GM19324 (cell line): Measurements from ENCODE around the gene ETDA.
"Not testable (repeated sequence)": the region's sequence is repeated elsewhere in the genome, so short reads cannot be mapped to it uniquely, and the experiment has no call there.

Experiments used
- ATAC-seq: cut with Tn5 transposase; IDR thresholded peaks from one replicate; pipeline ENCODE4 v1.9.1; 2021; ENCODE audit warnings: mild to moderate bottlenecking, moderate library complexity; ENCODE audit not compliant: unreplicated experiment, low FRiP score

The ETDA gene

DNA sequence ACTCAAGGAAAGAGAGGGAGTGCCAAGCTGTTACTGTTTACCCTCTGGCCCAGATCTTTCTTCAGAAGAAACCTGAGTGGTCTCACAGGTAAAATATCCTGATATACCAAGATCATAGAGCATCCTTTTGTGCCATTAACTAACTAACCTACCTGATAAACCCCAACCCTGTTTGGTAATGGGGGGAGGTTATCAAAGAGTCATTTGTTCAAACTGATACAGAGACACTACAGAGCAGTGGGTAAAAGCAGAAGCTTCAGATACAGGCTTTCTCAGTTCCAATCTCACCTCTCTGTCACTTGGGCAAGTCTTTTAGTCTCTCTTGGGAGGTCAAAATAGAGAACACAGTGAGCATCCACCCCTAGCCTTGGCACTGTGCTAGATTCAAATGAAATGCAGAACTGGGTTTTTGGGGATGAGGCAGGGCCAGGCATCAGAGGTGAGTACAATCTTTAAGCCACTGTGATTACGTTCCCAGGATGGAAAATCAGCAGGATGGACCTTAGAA, at the start of gene ETDA:
TSS of gene ETDA (plus strand) at position 51 of the 508 bp plus-strand sequence. CDS start 1,216 bp downstream, outside the sequence.
- ATAC-seq: not testable (repeated sequence)

DNA sequence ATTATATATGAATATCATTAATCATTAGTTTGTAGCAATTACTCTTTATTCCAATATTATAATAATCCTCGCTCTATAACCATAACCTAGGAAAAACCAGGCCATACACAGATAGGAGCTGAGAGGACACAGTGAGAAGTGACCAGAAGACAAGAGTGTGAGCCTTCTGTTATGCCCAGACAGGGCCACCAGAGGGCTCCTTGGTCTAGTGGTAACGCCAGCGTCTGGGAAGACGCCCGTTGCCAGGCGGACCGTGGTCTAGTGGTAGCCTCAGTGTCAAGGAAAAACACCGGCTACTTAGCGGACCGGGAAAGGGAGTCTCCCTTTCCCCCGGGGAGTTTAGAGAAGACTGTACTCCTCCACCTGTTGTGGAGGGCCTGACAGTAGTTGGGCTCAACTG, 45.4 kb upstream of the ETDA start:
- not testable (repeated sequence) for ATAC-seq

DNA sequence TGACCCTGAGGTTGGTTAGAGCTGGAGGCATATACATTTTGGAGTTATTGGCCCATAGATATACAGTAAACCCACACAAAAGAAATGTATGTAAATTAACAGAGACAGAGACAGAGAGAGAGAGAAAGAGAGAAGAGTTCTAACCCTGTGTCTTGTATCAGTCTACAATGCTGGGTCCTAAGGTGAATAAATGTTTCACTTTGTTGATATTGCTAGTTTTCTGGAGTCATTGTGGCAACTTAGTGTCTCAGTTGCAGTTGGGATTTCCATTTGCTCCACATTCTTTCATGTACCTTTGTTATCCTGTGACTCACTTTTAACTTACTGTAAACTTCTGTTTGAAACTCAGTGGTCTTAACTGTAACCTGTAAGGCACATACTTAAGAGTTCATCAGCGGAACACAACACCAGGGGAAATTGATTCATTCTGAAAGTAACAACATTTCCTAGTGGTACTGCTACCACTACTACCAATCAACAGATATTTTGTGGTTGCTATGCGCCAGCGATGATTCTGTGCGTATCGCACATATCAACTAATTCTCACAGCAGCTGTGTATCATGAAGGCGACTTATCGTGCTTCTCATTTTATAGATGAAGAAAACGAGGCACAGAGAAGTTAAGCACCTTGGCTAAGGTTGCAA, 38.5 kb upstream of the ETDA start:
- no peak for ATAC-seq

DNA sequence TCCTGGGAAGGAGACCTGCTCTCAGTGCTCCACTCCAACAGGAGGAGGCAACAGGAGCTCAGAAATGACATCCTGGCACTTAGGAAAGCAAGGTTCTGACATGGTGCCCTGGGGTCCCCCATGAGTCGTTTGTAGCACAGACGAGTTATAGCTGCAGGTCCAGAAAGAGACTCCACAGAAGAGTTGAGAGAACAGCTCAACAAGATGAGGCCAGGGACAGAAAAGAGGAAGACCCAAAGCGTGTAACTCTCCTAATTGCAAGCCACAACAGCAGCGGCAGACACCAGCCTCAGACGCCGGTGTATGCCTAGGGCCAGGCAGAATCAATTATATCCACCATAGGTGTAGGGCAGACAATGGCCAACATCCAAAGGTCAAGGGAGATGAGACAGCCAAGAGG, 5.9 kb upstream of the ETDA start:
- not testable (repeated sequence) for ATAC-seq

DNA sequence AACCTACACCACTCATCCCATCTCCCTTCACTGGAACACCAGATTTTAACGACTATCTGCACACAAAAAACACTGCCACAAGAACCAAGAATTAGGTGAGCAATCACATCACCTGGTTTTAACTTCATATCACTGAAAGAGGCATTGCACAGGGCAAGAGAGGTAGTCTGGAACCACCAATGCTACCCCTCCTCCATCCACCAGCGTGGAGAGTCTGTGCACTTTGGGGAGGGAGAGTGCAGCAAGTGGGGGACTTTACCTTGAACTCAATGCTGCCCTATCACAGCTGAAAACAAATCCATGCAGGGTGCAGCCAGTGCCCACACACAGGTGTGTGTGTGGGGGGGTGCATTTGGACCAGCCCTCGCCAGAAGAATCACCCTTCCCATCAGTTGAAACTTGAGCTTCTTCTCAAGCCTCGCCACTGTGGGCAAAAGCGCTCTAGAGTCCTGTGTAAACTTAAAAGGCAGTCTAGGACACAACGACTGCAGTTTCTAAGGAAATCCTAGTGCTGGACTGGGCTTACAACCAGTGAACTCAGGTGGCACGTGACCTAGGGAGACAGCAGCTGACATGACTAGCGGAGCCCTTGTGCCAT, 4.3 kb downstream of the ETDA start:
- ATAC-seq: not testable (repeated sequence)

DNA sequence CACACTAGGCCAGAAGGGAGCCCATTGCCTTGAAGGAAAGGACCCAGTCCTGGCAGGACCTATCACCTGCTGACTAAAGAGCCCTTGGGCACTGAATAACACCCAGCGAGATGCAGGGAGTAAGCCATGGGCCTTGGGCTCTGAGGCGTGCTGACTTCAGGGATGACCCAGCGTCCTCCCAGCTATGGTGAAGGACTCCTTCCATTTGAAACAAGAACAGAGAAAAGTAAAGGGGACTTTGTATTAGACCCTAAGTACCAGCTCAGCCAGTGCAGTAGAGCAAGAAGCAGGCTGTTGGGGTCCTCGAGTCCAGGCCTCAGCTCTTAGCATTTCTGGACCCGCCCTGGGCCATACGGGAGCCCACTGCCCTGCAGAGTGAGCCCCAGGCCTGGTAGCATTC, 5.1 kb downstream of the ETDA start:
- ATAC-seq: no peak

DNA sequence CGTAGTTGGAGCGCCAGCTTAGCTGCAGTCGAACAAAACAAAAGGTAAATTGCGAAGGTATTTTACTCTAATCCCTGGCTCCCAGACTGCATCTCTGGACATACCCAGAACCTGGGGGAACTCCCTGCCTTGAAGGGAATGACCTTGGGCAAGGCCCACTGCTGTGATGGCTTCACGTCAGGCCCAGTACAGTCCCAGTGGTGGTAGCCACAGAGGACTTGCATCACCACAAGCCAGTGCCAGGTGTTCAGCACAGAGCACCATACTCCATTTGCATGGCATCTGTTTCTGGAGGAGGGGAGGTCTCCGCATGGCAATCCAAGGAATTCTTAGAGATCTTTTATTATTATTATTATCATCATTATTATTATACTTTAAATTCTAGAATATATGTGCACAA, 5.6 kb downstream of the ETDA start:
- no peak for ATAC-seq

DNA sequence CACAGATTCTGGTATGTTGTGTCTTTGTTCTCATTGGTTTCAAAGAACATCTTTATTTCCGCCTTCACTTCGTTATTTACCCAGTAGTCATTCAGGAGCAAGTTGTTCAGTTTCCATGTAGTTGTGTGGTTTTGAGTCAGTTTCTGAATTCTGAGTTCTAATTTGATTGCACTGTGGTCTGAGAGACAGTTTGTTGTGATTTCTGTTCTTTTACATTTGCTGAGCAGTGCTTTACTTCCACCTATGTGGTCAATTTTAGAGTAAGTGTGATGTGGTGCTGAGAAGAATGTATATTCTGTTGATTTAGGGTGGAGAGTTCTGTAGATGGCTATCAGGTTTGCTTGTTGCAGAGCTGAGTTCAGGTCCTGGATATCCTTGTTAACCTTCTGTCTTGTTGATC, 9.1 kb downstream of the ETDA start:
- ATAC-seq: not testable (repeated sequence)

DNA sequence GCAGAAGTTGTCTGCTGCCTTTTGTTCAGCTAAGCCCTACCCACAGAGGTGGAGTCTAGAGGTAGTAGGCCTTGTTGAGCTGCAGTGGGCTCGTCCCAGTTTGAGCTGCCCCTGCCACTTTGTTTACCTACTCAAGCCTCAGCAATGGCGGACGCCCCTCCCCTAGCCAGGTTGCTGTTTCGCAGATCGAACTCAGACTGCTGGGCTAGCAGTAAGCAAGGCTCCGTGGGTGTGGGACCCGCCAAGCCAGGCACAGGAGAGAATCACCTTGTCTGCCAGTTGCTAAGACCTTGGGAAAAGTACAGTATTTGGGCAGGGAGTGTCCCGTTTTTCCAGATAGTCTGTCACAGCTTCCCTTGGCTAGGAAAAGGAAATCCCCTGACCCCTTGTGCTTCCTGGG, 11.5 kb downstream of the ETDA start:
- ATAC-seq: not testable (repeated sequence)

DNA sequence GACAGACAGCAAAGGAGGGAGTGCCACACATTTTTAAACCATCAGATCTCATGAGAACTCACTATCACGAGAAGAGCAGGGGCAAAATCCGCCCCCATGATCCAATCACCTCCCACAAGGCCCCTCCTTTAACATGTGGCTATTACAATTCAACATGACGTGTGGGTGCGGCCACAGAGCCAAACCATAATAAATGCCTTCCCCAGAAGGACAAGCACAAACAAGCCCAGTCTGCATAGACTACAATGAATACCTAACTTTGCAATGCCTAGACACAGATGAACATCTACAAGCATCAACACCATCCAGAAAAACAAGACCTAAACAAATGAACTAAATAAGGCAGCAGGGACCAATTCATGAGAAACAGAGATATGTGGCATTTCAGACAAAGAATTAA, 12.3 kb downstream of the ETDA start:
- no peak for ATAC-seq

DNA sequence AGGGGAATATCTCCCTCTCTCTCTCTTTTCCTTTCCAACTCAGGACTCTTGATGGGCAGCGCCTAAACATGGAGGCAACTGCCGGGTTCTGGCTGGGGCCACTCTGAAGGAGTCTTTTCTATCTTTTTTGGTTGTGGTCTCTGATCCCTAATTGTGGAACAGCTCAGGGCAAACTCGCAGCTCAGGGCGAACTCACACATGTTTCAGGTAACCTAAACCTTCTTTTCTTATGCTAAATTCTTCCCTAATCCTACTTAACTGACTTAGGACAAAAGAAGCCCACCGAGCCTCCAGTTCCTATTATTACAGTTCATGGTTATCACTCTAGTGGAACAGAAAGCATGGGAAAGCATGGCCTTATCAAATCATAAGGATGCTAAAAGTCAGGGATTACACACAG, 21.3 kb downstream of the ETDA start:
- no peak for ATAC-seq

DNA sequence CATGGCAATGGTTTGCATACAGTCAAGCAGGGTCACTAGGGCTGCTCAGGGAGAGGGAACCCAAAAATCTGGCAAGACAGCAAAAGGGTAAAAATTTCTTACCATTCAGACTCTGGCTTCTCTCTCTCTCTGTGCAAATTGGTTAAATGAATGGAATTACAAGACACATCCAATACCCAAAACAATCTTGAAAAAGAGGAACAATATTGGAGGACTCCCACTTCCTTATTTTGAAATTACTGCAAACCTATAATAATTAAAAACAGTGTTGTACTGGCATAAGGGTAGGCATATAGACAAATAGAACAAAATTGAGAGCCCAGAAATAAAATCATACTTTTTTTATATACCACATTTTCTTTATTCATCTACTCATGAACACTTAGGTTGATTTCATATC, 24.1 kb downstream of the ETDA start:
- no peak for ATAC-seq

DNA sequence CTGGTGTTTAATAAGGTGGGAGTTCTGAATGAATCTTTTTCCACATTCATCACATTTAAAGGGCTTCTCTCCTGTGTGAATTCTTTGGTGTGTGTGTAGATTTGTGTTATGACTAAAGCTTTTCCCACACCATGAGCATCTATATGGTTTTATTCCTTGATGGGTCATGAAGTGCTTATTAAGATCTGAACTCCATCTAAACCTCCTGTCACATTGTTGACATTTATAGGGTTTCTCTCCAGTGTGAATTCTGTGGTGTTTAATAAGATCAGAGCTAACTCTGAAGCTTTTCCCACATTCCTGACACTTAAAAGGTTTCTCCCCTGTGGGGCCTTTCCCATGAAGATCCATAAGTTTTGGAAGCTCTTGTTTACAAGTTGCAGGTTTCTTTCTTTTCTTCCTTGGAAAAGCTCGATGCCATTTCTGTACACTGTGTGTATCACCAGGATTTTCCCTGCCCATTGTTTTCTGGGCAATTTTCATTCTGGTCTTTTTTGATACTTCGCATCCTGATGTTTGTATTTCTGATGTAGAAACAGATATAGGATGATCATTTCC, 35.5 kb downstream of the ETDA start:
- ATAC-seq: no peak

DNA sequence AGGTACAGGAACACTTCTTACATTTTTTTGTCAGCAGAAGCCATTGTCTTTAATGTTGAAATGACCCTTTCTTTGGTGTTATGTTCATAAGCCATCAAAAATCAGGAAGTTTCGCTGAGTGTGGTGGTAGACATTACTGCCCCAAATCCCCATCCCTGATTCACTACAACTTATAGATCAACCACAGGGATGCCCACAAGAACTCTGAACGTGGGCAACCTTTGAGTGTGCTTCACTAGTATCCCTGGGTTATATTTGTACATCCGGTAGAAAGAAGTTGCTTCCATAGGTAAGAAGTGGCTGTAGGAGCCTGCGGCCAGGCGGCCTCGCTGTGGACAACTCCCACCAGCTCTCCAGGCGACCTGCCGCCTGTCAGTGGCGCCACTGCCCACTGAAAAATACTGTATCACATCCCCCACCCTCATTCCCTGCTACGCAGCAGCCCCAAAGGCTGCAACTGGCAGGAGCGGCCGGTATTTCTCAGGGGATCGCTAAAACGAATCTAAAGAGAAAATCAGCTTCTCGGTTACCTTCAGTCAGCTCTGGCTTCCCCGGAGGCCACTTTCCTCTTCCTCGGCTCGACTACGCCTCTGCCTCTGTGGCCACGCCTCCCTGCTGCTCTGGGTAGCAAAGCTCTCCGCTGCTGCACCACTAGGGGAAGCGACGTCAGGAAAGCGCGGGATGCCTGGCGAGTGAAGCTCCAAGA, 43.5 kb downstream of the ETDA start:
- peak; percentile 91 for ATAC-seq

DNA sequence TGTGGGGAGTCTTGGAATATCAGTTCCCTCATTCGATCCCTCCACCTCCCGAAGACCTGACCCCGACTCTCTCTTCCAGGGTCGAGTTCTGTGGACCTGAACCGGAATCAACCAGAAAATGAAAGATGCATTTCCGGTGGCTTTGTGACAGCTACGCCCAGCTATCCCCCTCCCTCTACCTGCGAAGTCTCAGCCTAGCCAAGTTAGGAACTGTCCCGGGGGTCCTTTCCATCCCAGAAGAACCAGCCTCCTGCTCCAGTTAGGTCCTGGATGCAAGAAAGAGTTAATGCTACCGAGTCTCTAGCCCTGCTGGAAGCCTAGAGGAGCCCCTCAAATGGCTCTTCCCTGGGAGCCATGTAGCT, 44.1 kb downstream of the ETDA start:
- peak; percentile 45 for ATAC-seq

DNA sequence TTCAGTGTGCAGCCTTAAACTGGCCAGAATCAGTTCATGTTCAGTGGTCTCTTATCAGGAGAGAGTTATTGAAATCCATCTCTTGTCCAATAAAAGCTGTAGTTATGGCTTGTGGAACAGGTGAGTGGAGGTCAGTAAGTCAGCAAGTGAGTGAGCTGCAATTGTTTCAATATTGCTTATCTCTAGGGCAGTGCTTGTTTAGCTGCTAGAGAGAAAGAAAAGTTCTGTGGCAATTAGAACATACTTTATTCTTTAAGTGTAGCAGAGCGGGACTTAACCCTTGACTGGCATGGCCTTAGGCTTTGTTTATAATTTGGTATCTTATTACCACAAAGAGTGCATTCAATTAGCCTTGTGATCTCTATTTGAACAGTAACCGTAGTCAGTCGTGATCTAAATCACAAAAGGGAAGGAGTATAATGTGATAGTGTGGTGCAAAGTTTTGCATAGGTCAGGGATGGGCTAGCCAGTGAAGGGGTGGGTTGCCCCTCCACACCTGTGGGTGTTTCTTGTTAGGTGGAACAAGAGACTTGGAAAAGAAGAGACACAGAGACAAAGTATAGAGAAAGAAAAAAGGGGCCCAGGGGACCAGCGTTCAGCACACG, 50.5 kb downstream of the ETDA start:
- ATAC-seq: no peak
